ENCODE results near the gene OPALIN. TPM values are rescaled to one million over a fixed set of nuclear protein-coding genes. Genes with fewer than 3 reads are reported as not detected.

OPALIN gene
- total and polyA plus RNA-seq, 2 experiments from 2014 or later: not detected

GRCh38 chr10:96406091-96406490 is 47.3 kb upstream of the OPALIN start:
- no peaks in the 10 kb centered on the region for H3K4me1 ChIP-seq (ENCODE audit: insufficient read depth)
- DNase-seq (ENCODE audit: low spot score): no peak
- H3K9me2 ChIP-seq (replicated peaks; ENCODE audit: insufficient read depth): no peaks in the 10 kb centered on the region
- H3K79me2 ChIP-seq: no peaks in the 10 kb centered on the region
- no peak overlapping the region for H3K27ac ChIP-seq
- no peaks in the 10 kb centered on the region for H3K36me3 ChIP-seq (replicated peaks; ENCODE audit: insufficient read depth, low read depth)
- TF ChIP-seq EZH2 (IDR thresholded peaks at IDR 0.05; ENCODE audit: borderline replicate concordance): no peak
- TF ChIP-seq CTCF (IDR thresholded peaks at IDR 0.05; ENCODE audit: poor library complexity): no peak
- no peak for TF ChIP-seq EZH2phosphoT487 (IDR thresholded peaks at IDR 0.05; ENCODE audit: low read depth, severe bottlenecking, unreplicated experiment)
- no peak overlapping the region for H3K4me2 ChIP-seq
- H3K4me3 ChIP-seq: no peak overlapping the region
- WGBS (ENCODE audit: low lambda C conversion rate, missing lambda C conversion rate): 82% methylated on average over 5 of the region's 5 CpGs
- H2AFZ ChIP-seq: no peak overlapping the region
- H3K9me3 ChIP-seq (ENCODE audit: low read depth): no peaks in the 10 kb centered on the region
- peaks cover 42% of the 10 kb centered on the region for H3K27me3 ChIP-seq
- no peaks in the 10 kb centered on the region for H4K20me1 ChIP-seq (ENCODE audit: insufficient read depth, poor library complexity, severe bottlenecking)

- no peaks in the 10 kb centered on the region for H3K4me1 ChIP-seq (ENCODE audit: insufficient read depth)
- H3K79me2 ChIP-seq: no peaks in the 10 kb centered on the region
- H3K27ac ChIP-seq: no peak overlapping the region
- no peak for TF ChIP-seq EZH2phosphoT487 (IDR thresholded peaks at IDR 0.05; ENCODE audit: low read depth, severe bottlenecking, unreplicated experiment)
- TF ChIP-seq EZH2 (IDR thresholded peaks at IDR 0.05; ENCODE audit: borderline replicate concordance): no peak
- TF ChIP-seq CTCF (IDR thresholded peaks at IDR 0.05; ENCODE audit: poor library complexity): no peak
- H3K4me2 ChIP-seq: no peak overlapping the region
- H3K9me2 ChIP-seq (replicated peaks; ENCODE audit: insufficient read depth): no peaks in the 10 kb centered on the region
- no peaks in the 10 kb centered on the region for H3K9me3 ChIP-seq (ENCODE audit: low read depth)
- 84% methylated on average over 16 of the region's 16 CpGs for WGBS (ENCODE audit: low lambda C conversion rate, missing lambda C conversion rate)
- H3K4me3 ChIP-seq: no peak overlapping the region
- H2AFZ ChIP-seq: no peak overlapping the region
- no peaks in the 10 kb centered on the region for H4K20me1 ChIP-seq (ENCODE audit: insufficient read depth, poor library complexity, severe bottlenecking)
- no peaks in the 10 kb centered on the region for H3K36me3 ChIP-seq (replicated peaks; ENCODE audit: insufficient read depth, low read depth)
- H3K27me3 ChIP-seq: peaks cover 46% of the 10 kb centered on the region
- DNase-seq (ENCODE audit: low spot score): no peak
Measured at GRCh38 chr10:96402417-96403305, 43.9 kb upstream of the OPALIN start.

- H3K27me3 ChIP-seq: peaks cover 53% of the 10 kb centered on the region
Measured at GRCh38 chr10:96401036-96401435, 42.2 kb upstream of the OPALIN start.

More at GRCh38 chr10:96401036-96401435, 42.2 kb upstream of the OPALIN start:
- H3K9me3 ChIP-seq (ENCODE audit: low read depth): no peaks in the 10 kb centered on the region
- H3K4me2 ChIP-seq: no peak overlapping the region
- H3K79me2 ChIP-seq: no peaks in the 10 kb centered on the region
- 69% methylated on average over 7 of the region's 7 CpGs for WGBS (ENCODE audit: low lambda C conversion rate, missing lambda C conversion rate)
- peaks cover 3% of the 10 kb centered on the region for H3K4me1 ChIP-seq (ENCODE audit: insufficient read depth)
- H3K9me2 ChIP-seq (replicated peaks; ENCODE audit: insufficient read depth): no peaks in the 10 kb centered on the region
- DNase-seq (ENCODE audit: low spot score): no peak
- no peaks in the 10 kb centered on the region for H3K36me3 ChIP-seq (replicated peaks; ENCODE audit: insufficient read depth, low read depth)
- no peak overlapping the region for H2AFZ ChIP-seq
- H3K4me3 ChIP-seq: no peak overlapping the region
- H3K27ac ChIP-seq: no peak overlapping the region
- no peaks in the 10 kb centered on the region for H4K20me1 ChIP-seq (ENCODE audit: insufficient read depth, poor library complexity, severe bottlenecking)
- TF ChIP-seq EZH2 (IDR thresholded peaks at IDR 0.05; ENCODE audit: borderline replicate concordance) (no peak), CTCF (IDR thresholded peaks at IDR 0.05; ENCODE audit: poor library complexity) (no peak), EZH2phosphoT487 (IDR thresholded peaks at IDR 0.05; ENCODE audit: low read depth, severe bottlenecking, unreplicated experiment) (no peak)

Data from hepatocyte (in vitro differentiated cells).